ENCODE data around the gene H2AZ1.

- no peak for TF ChIP-seq CTCF (IDR thresholded peaks at IDR 0.05; ENCODE audit: poor library complexity, severe bottlenecking)
- TF ChIP-seq EP300 (conservative IDR thresholded peaks at IDR 0.05; ENCODE audit: poor library complexity, severe bottlenecking): no peak
- no peak for TF ChIP-seq POLR2AphosphoS5 (IDR thresholded peaks at IDR 0.05)
- no peak for TF ChIP-seq EZH2 (IDR thresholded peaks at IDR 0.05; ENCODE audit: borderline replicate concordance, insufficient read depth, low read length, poor library complexity, severe bottlenecking)
- TF ChIP-seq TAF1 (IDR thresholded peaks at IDR 0.05; ENCODE audit: low read depth): no peak
- TF ChIP-seq, protein P1, sequence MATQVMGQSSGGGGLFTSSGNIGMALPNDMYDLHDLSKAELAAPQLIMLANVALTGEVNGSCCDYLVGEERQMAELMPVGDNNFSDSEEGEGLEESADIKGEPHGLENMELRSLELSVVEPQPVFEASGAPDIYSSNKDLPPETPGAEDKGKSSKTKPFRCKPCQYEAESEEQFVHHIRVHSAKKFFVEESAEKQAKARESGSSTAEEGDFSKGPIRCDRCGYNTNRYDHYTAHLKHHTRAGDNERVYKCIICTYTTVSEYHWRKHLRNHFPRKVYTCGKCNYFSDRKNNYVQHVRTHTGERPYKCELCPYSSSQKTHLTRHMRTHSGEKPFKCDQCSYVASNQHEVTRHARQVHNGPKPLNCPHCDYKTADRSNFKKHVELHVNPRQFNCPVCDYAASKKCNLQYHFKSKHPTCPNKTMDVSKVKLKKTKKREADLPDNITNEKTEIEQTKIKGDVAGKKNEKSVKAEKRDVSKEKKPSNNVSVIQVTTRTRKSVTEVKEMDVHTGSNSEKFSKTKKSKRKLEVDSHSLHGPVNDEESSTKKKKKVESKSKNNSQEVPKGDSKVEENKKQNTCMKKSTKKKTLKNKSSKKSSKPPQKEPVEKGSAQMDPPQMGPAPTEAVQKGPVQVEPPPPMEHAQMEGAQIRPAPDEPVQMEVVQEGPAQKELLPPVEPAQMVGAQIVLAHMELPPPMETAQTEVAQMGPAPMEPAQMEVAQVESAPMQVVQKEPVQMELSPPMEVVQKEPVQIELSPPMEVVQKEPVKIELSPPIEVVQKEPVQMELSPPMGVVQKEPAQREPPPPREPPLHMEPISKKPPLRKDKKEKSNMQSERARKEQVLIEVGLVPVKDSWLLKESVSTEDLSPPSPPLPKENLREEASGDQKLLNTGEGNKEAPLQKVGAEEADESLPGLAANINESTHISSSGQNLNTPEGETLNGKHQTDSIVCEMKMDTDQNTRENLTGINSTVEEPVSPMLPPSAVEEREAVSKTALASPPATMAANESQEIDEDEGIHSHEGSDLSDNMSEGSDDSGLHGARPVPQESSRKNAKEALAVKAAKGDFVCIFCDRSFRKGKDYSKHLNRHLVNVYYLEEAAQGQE (IDR thresholded peaks at IDR 0.05; ENCODE audit: borderline replicate concordance): no peak
These were observed 21.5 kb upstream of the H2AZ1 start for GRCh38 chr4:99971453-99972111.
